HFFc6 (cell line): ENCODE data around the gene PKDREJ. TPM values are rescaled to one million over a fixed set of nuclear protein-coding genes. Genes with fewer than 3 reads are reported as not detected.
A peak's percentile ranks its signal among the peaks of the same experiment; 100 is the strongest.

ENCODE experiments used
- DNase-seq: peaks from one replicate; pipeline ENCODE4 v3.0.0-alpha.2; 2018
- H3K27ac Mint-ChIP-seq: 2 replicates; pipeline ENCODE4 v1.8.0; 2020; ENCODE audit warnings: mild to moderate bottlenecking, mixed read lengths
- H3K27me3 Mint-ChIP-seq: 2 replicates; pipeline ENCODE4 v1.8.0; 2021; ENCODE audit warnings: mild to moderate bottlenecking, moderate library complexity, mixed read lengths; ENCODE audit not compliant: insufficient read depth
- H3K36me3 Mint-ChIP-seq: 2 replicates; pipeline ENCODE4 v1.8.0; 2021; ENCODE audit warnings: low read depth, mixed read lengths
- H3K4me1 Mint-ChIP-seq: 2 replicates; pipeline ENCODE4 v1.8.0; 2020; ENCODE audit warnings: low read depth, mixed read lengths
- H3K4me3 Mint-ChIP-seq: 2 replicates; pipeline ENCODE4 v1.8.0; 2020; ENCODE audit warnings: mild to moderate bottlenecking, moderate library complexity, mixed read lengths
- H3K9me3 Mint-ChIP-seq: 2 replicates; pipeline ENCODE4 v1.8.0; 2020; ENCODE audit warnings: mild to moderate bottlenecking, mixed read lengths
- total RNA-seq, 6 experiments: library from RNA; stranded (reverse); fragmentation: NEBNext Ultra II Directional; extraction: Animal tissue kit (Norgen Biotek cat#: 25700); gene quantifications; 2 replicates in 1 of 6; 3 replicates in 5 of 6; pipeline ENCODE4 v1.2.3, GENCODE V29; 2021
- TF ChIP-seq, protein P1 (sequence below): fragments of 200-600 bp; sonication (generic); IDR thresholded peaks from 2 replicates; pipeline ENCODE4 v1.5.0; 2021; ENCODE audit warnings: antibody characterized with exemption, mild to moderate bottlenecking

The PKDREJ gene
- total RNA-seq, 6 experiments from 2014 or later: not detected

DNA sequence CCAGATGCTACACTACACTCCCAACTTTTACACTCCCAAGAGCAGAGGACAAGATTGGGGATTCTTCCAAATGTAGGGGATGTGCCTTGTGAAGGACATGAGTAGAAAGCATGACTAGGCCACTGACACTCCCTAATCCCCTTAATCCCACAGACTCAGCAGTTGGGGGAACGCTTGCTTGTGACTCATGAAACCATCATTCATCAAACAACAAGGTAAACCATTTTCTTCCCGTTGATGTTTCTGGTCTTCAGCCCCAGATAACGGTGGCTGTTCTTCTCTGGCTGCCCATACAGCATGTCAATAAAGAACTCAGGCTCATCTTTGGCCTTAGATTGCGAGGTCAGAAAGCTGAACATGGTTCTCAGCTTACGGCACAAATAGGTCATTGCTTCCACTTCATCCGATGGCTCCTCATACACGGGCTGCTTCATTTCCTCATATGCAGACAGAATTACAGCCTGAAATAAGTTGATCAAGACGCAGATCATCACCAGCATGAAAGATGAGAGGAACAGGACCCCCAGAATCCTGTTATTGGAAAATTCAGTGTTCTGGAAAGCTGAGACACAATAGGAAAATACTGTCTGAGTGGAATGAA is 6.7 kb downstream of the PKDREJ start:
- Mint-ChIP-seq H3K9me3 (peaks cover 5% of the 10 kb centered on the region; the same call in 1 of the 2 replicates), H3K36me3 (peaks cover 6% of the 10 kb centered on the region; the same call in 1 of the 2 replicates), H3K27ac (peak overlapping the region; percentile 56), H3K4me3 (no peak overlapping the region), H3K27me3 (peaks cover 26% of the 10 kb centered on the region; the same call in 1 of the 2 replicates), H3K4me1 (peaks cover 31% of the 10 kb centered on the region)
- DNase-seq: peak; percentile 55
- TF ChIP-seq, protein P1, sequence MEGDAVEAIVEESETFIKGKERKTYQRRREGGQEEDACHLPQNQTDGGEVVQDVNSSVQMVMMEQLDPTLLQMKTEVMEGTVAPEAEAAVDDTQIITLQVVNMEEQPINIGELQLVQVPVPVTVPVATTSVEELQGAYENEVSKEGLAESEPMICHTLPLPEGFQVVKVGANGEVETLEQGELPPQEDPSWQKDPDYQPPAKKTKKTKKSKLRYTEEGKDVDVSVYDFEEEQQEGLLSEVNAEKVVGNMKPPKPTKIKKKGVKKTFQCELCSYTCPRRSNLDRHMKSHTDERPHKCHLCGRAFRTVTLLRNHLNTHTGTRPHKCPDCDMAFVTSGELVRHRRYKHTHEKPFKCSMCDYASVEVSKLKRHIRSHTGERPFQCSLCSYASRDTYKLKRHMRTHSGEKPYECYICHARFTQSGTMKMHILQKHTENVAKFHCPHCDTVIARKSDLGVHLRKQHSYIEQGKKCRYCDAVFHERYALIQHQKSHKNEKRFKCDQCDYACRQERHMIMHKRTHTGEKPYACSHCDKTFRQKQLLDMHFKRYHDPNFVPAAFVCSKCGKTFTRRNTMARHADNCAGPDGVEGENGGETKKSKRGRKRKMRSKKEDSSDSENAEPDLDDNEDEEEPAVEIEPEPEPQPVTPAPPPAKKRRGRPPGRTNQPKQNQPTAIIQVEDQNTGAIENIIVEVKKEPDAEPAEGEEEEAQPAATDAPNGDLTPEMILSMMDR: no peak

DNA sequence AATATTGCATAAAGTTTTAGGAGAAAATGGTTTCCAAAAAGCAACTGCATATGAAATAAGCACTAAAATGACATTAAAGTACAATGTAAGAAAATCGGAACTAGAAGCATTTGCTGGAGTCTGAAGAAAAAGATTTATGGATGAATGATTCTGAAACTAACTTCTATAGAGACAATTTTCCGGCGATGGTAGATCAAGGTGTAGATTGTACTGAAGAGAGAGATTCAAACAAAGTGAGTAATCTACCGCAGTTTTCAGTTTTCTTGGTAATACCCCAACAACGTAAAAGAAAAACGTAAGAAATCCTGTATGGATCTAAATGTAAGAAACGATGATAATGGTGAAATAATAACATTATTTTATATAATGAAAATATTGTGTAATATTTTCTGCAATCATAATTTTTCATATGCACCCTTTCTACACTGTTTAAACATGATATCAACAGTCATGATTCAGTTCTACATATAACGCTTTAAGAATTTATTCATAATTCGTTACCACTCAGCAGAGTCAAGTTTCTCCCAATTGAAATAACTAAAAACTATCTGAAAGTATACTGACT is 11.2 kb downstream of the PKDREJ start:
- 0 out of 2 replicates have a peak, but pooled peaks cover 5% of the 10 kb centered on the region for H3K36me3 Mint-ChIP-seq
- H3K27ac Mint-ChIP-seq: no peak overlapping the region
- H3K4me3 Mint-ChIP-seq: peak overlapping the region; percentile 85; the same call in 1 of the 2 replicates

DNA sequence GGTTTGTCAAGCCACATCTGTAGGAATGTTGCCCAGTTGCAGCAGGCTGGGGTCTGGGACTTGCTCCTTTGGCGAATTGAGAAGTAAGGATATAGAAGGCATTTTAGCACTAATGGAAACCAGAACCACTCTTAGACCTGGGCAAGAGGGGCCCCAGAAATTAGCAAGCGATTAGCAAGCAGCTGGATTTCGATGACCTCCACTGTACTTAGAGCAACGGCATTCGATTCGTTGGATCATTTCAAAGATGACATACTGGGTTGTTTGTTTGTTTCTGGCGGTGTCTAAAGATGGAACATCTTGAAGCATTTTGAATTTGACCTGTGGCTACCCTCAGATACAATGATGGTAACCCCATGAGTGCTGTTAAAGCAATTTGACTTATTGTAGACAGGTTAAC is 11.9 kb downstream of the PKDREJ start:
- Mint-ChIP-seq H3K4me3 (peak overlapping the region; percentile 85), H3K9me3 (no peaks in the 10 kb centered on the region), H3K27me3 (no peaks in the 10 kb centered on the region; the same call in 1 of the 2 replicates), H3K4me1 (peaks cover 33% of the 10 kb centered on the region), H3K36me3 (0 out of 2 replicates have a peak, but pooled peaks cover 5% of the 10 kb centered on the region), H3K27ac (peak overlapping the region; percentile 66; the same call in 1 of the 2 replicates)
- TF ChIP-seq, protein P1: no peak
- no peak for DNase-seq

More for the DNA sequence above, 11.2 kb downstream of the PKDREJ start:
- Mint-ChIP-seq H3K9me3 (no peaks in the 10 kb centered on the region), H3K27me3 (no peaks in the 10 kb centered on the region; the same call in 1 of the 2 replicates), H3K4me1 (peaks cover 40% of the 10 kb centered on the region)
- no peak for DNase-seq
- TF ChIP-seq, protein P1: no peak

- Mint-ChIP-seq H3K27me3 (no peaks in the 10 kb centered on the region; the same call in 1 of the 2 replicates), H3K9me3 (no peaks in the 10 kb centered on the region), H3K36me3 (0 out of 2 replicates have a peak, but pooled peaks cover 5% of the 10 kb centered on the region), H3K4me1 (peaks cover 30% of the 10 kb centered on the region), H3K4me3 (peak overlapping the region; percentile 85), H3K27ac (peak overlapping the region; percentile 66)
- TF ChIP-seq, protein P1: no peak
- DNase-seq: no peak
Measured at GRCh38 chr22:46250783-46251125, 12.4 kb downstream of the PKDREJ start.

GRCh38 chr22:46250035-46250782 is 12.9 kb downstream of the PKDREJ start, which contains the start of gene CDPF1:
CDPF1 (minus strand) TSS chr22:46250293; CDS start chr22:46248284, 2,009 bp downstream.
- TF ChIP-seq, protein P1: no peak; the same call in 1 of the 2 replicates
- H3K4me1 Mint-ChIP-seq: peaks cover 31% of the 10 kb centered on the region
- peak within 1 kb of the TSS; percentile 66 for H3K27ac Mint-ChIP-seq
- no peaks in the 10 kb centered on the region for H3K9me3 Mint-ChIP-seq
- H3K27me3 Mint-ChIP-seq: no peaks in the 10 kb centered on the region; the same call in 1 of the 2 replicates
- peak within 1 kb of the TSS; percentile 85 for H3K4me3 Mint-ChIP-seq
- 0 out of 2 replicates have a peak, but pooled peaks cover 5% of the 10 kb centered on the region for H3K36me3 Mint-ChIP-seq
- peak; percentile 80 for DNase-seq
